ELR (cell line): ENCODE data around the gene CEACAM18.

Source experiments
- DNase-seq: peaks from one replicate; pipeline ENCODE4 v3.0.0-alpha.2; 2015; ENCODE audit warnings: low read depth

The CEACAM18 gene

DNA sequence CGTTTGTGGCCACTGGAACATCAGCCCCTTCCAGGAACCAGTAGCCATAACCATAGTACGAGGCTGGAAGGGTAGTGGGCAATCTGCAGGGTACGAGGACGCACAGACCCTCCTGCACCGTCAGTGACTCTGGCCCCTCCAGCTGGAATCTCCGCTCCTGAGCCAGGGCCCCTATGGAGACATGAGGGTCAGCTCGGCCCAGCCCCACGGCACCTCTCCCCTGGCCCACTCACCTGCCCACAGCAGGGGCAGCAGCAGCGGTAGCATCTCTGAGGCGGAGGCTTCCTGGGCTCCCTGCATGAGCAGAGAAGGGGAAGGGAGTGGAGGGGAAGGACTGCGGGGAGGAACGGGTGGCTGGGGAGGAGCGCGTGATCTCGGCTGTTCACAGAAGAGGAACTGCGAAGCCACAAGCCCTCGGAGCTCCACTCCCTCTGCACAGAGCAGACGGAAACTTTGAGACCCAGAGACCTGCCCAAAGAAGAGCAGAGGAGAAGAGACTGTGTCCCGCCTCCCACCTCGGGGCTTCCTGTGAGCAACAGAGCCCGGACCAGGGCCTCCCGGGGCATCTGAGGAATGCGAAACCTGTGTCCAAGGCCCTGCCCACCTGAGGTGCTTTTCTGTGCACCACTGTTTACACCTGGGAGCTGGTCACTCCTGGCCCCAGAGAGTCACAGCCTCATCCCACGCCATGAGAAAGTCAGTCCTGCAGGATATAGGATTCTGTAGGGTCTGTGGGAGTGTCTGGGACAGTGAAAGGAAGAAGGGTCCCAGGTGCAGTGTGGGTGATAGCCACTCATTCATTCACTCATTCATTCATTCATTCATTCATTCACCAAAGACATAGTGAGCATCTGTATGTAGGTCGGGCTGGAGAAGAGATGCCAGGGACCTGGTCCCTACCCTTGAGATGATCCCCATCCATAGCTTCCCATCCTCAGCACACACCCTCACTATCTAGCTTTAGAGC is 53.3 kb downstream of the CEACAM18 start, which contains the start of gene SIGLEC6:
Gene SIGLEC6 (minus strand): TSS at position 322 of the 967 bp plus-strand sequence. CDS start 22 bp downstream, at position 300.
- no peak for DNase-seq

DNA sequence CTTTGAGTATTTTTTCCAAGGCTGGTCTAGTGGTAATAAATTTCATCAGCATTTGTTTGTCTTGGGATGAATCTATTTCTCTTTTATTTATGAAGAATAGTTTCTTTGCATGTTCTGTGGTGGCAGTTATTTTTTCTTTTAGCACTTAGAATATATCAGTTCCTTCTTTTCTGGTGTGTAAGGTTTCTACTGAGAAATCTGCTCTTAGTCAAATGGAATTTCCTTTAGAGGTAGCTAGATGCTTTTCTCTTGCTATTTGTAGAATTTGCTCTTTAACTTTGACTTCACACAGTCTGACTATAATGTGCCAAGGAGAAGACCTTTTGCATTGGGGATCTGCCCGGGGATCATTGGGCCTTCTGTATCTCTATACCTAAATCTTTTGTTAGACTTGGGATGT is 57.2 kb downstream of the CEACAM18 start:
- no peak for DNase-seq

DNA sequence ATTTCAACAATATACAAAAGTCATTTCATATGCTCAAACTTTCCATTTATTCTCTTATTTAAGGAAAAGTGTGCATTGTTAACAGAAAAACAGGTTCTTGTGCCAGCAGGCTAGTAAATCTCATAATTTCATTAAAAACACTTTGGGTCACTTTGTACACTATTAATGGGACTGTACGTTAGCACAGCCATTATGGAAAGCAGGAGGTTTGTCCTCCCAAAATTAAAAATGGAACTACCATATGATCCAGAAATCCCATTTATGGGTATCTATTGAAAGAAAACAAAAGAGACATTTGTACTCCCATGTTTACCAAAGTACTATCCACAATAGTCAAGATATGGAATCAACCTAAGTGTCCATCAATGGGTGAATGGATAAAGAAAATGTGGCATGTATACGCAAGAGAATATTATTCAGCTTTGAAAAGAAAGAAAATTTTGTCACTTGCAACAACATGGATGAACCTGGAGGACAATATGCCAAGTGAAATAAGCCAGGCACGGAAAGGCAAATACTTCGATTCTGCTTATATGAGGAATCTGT is 61.6 kb downstream of the CEACAM18 start:
- no peak for DNase-seq
